K562 (cell line): ENCODE results near the gene ARHGAP10. TPM values are rescaled to one million over a fixed set of nuclear protein-coding genes. Genes with fewer than 3 reads are reported as not detected.

Source experiments
- ATAC-seq: fragments of 200-7000 bp; cut with Tn5 transposase; 3 replicates; pipeline ENCODE4 v1.9.1; 2020; ENCODE audit warnings: moderate library complexity
- BruUV-seq: library from RNA; stranded (reverse); fragments of 400-500 nt; replicated peaks from 2 replicates; lab custom pipeline; 2021; lab: Mats Ljungman, UMichigan
- CTCF ChIA-PET: fragments of 300-600 bp; formaldehyde crosslinking; extraction: SDS; loops from one replicate; lab custom pipeline; 2021; ENCODE audit warnings: low intra/inter-chr PET ratio; lab: Yijun Ruan, JAX
- POLR2A ChIA-PET: fragments of 300-600, 350-650 bp; sonication (Branson Sonifier 250); formaldehyde crosslinking; extraction: SDS; loops from one replicate; lab custom pipeline; 2021; ENCODE audit warnings: antibody characterized with exemption, inconsistent platforms; lab: Yijun Ruan, JAX
- DNase-seq, 4 experiments: peaks; one replicate each; pipeline versions ENCODE4 v3.0.0 to v3.0.0-alpha.2; 2011 to 2018; ENCODE audit warnings: low spot score in 3 of 4, mixed read lengths in 3 of 4; ENCODE audit errors: extremely low read depth in 1 of 4
- FAIRE-seq: peaks from 2 replicates; lab custom pipeline; 2011; peaks lifted over from hg19 to GRCh38; lab: Jason Lieb, UNC
- H2AFZ ChIP-seq: 2 replicates; pipeline ENCODE4 v1.6.0; 2011; ENCODE audit warnings: low read depth, low read length, control low read depth, inconsistent platforms
- H3K27ac ChIP-seq: fragments of 200-600 bp; 3 replicates; pipeline ENCODE4 v1.8.0; 2011; ENCODE audit warnings: low read depth, mild to moderate bottlenecking, control low read depth, inconsistent platforms, low read length, moderate library complexity, mixed read lengths; ENCODE audit errors: extremely low read depth
- H3K27me3 ChIP-seq, 2 experiments: fragments of 300-600 bp in 1 of 2; 2 replicates in 1 of 2; 3 replicates in 1 of 2; pipeline versions ENCODE4 v1.6.0 to v1.8.0; 2011; ENCODE audit warnings: inconsistent platforms in 2 of 2, low read length in 2 of 2, mild to moderate bottlenecking in 1 of 2, mixed read lengths in 1 of 2, moderate library complexity in 1 of 2; ENCODE audit not compliant: control insufficient read depth in 2 of 2, insufficient read depth in 2 of 2
- H3K36me3 ChIP-seq: fragments of 300-600 bp; 3 replicates; pipeline ENCODE4 v1.8.0; 2011; ENCODE audit warnings: mild to moderate bottlenecking, low read length, inconsistent platforms; ENCODE audit not compliant: control insufficient read depth, insufficient read depth
- H3K4me1 ChIP-seq, 2 experiments: fragments of 200-600 bp in 1 of 2; replicated peaks in 1 of 2; 2 replicates in 1 of 2; 3 replicates in 1 of 2; pipeline versions ENCODE4 v1.5.1 to v1.8.0; 2011; ENCODE audit warnings: inconsistent platforms in 2 of 2, low read length in 2 of 2, mild to moderate bottlenecking in 1 of 2, mixed read lengths in 1 of 2, moderate library complexity in 1 of 2; ENCODE audit not compliant: control insufficient read depth in 2 of 2, insufficient read depth in 2 of 2
- H3K4me2 ChIP-seq: 2 replicates; pipeline ENCODE4 v1.6.1; 2011; ENCODE audit warnings: low read length, control low read depth, inconsistent platforms, mixed read lengths; ENCODE audit not compliant: insufficient read depth
- H3K4me3 ChIP-seq: fragments of 200-600 bp; sonication (generic), shearing (Covaris generic); 2 replicates; pipeline ENCODE4 v1.5.1; 2016; ENCODE audit warnings: control low read depth, inconsistent platforms
- H3K79me2 ChIP-seq: fragments of 200-600 bp; 3 replicates; pipeline ENCODE4 v1.8.0; 2011; ENCODE audit warnings: low read length, inconsistent platforms; ENCODE audit not compliant: control insufficient read depth, insufficient read depth
- H3K9ac ChIP-seq, 2 experiments: 2 replicates each; pipeline versions ENCODE4 v1.6.0 to v1.6.1; 2011; ENCODE audit warnings: low read depth in 2 of 2, low read length in 2 of 2, control low read depth in 1 of 2, inconsistent platforms in 1 of 2, mild to moderate bottlenecking in 1 of 2, mixed read lengths in 1 of 2; ENCODE audit not compliant: insufficient read depth in 1 of 2
- H3K9me1 ChIP-seq: one replicate; pipeline ENCODE4 v1.6.0; 2011; ENCODE audit warnings: inconsistent platforms, mild to moderate bottlenecking, low read length, moderate library complexity; ENCODE audit not compliant: control insufficient read depth, insufficient read depth
- H3K9me3 ChIP-seq: replicated peaks from 2 replicates; pipeline ENCODE4 v1.5.1; 2011; ENCODE audit warnings: low read depth, low read length, inconsistent platforms; ENCODE audit not compliant: control insufficient read depth, insufficient read depth
- H4K20me1 ChIP-seq: replicated peaks from 2 replicates; pipeline ENCODE4 v1.6.1; 2011; ENCODE audit warnings: low read length, inconsistent platforms, mixed read lengths; ENCODE audit not compliant: control insufficient read depth, insufficient read depth
- CHD1 ChIP-seq: fragments of 200-600 bp; sonication (generic); IDR thresholded peaks from one replicate; pipeline ENCODE4 v1.6.1; 2012; ENCODE audit warnings: mild to moderate bottlenecking, moderate library complexity, low read length, inconsistent platforms
- FIP1L1 ChIP-seq: fragments of 200-400 bp; formaldehyde crosslinking; IDR thresholded peaks from 2 replicates; pipeline ENCODE4 v1.6.1; 2018; ENCODE audit warnings: mild to moderate bottlenecking, low read depth, low read length; ENCODE audit not compliant: poor library complexity, severe bottlenecking
- FOXA3 ChIP-seq, 2 experiments: fragments of 450-650 bp in 1 of 2; sonication (generic) in 1 of 2; formaldehyde crosslinking; IDR thresholded peaks in 1 of 2; conservative IDR thresholded peaks in 1 of 2; 2 replicates each; pipeline versions ENCODE4 v1.4.0 to v1.8.0; 2020 to 2022; ENCODE audit warnings: mild to moderate bottlenecking in 2 of 2, missing genetic modification reagents in 1 of 2
- FOXP1 ChIP-seq: sonication (generic); formaldehyde crosslinking; IDR thresholded peaks from 2 replicates; pipeline ENCODE4 v1.8.0; 2022; ENCODE audit warnings: mild to moderate bottlenecking, missing genetic modification reagents
- GTF2F1 ChIP-seq: IDR thresholded peaks from 2 replicates; pipeline ENCODE4 v1.6.1; 2011; ENCODE audit warnings: low read depth, low read length, improper control_type of control experiment
- RBM17 ChIP-seq: fragments of 200-400 bp; formaldehyde crosslinking; IDR thresholded peaks from 2 replicates; pipeline ENCODE4 v1.6.1; 2017; ENCODE audit warnings: low read depth, mild to moderate bottlenecking, low read length, borderline replicate concordance
- TEAD4 ChIP-seq, 2 experiments: sonication (generic) in 1 of 2; formaldehyde crosslinking in 1 of 2; IDR thresholded peaks; 2 replicates each; pipeline versions ENCODE4 v1.6.1 to v1.8.0; 2012 to 2022; ENCODE audit warnings: borderline replicate concordance in 1 of 2, inconsistent platforms in 1 of 2, low read length in 1 of 2, mild to moderate bottlenecking in 1 of 2, missing genetic modification reagents in 1 of 2
- ZFP1 ChIP-seq: fragments of 450-650 bp; formaldehyde crosslinking; IDR thresholded peaks from 2 replicates; pipeline ENCODE4 v1.4.0; 2020; ENCODE audit warnings: mild to moderate bottlenecking, mixed read lengths
- ZNF445 ChIP-seq: fragments of 250-450 bp; sonication (Bioruptor Pico); IDR thresholded peaks from 2 replicates; pipeline ENCODE4 v1.4.0; 2020; ENCODE audit warnings: low read depth, mild to moderate bottlenecking, moderate library complexity
- WGBS: fragments of 100-300 bp; shearing (Covaris generic); methylation state at CpG from one replicate; pipeline ENCODE4 v1.1.6; 2016; ENCODE audit warnings: low coverage, mixed read lengths; ENCODE audit not compliant: insufficient coverage; ENCODE audit errors: missing lambda C conversion rate; 5-methylcytosine and 5-hydroxymethylcytosine counted together
- in situ Hi-C: fragments of 300-500 bp; cut with MboI; formaldehyde crosslinking; loops from 4 replicates; pipeline ENCODE4 v1.15.0; 2018; ENCODE audit warnings: inconsistent platforms, mixed read lengths
- intact Hi-C: fragments of 100-400 bp; cut with micrococcal nuclease; formaldehyde crosslinking; loops from 2 replicates; pipeline ENCODE4 v1.14.2; 2022
- polyA plus RNA-seq, 8 experiments: library from polyadenylated mRNA; depleted of rRNA in 4 of 8; stranded (reverse) in 5 of 8; unstranded in 3 of 8; fragments of >200 nt; fragmentation: Nextera tagmentation in 2 of 8; fragmentation: Illumina TruSeq in 1 of 8; extraction: Ambion mirVana in 2 of 8; extraction: Trizol in 1 of 8; gene quantifications; 2 replicates each; pipeline versions ENCODE4 v1.2.1 to v1.2.3, GENCODE V29; 2011 to 2014; ENCODE audit warnings: inconsistent platforms in 1 of 8, missing spikeins in 1 of 8
- total RNA-seq, 7 experiments: library from RNA; depleted of rRNA in 6 of 7; stranded (reverse); fragments of >200 nt in 6 of 7; fragmentation: Illumina TruSeq in 2 of 7; extraction: Trizol in 2 of 7; gene quantifications; 2 replicates each; pipeline versions ENCODE4 v1.2.1 to v1.2.3, GENCODE V29; 2011 to 2021; ENCODE audit warnings: low replicate concordance in 1 of 7

Gene ARHGAP10
- total and polyA plus RNA-seq, 9 of the 15 experiments (the other 6 are each of a cell fraction or from before 2014, with no cell fraction given) = 0.03 to 0.22 (median 0.06) TPM; not detected in 3

DNA sequence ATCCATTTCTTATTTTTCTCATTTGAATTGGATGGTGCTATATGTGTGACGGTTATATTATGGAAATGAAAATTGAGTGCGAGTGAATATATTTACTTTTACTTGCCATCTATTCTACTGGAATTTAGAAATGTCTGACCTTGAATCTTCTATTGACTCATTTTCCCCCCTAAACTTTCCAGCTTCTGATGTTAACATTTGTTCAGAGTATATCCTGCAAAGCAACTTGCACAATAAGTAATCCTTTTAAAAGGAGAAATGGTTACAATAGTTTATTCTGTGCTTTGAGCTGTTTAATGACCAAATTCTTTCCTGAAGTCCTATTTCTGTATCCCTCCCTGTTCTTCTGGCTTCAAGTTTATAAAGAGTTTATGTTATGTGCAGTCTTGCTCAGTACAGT is 116.7 kb downstream of the ARHGAP10 start:
- no TSS peak for BruUV-seq
- POLR2A ChIA-PET = no interaction called here
- 0% methylated on average over 2 of the region's 2 CpGs for WGBS
- Histone ChIP-seq H2AFZ (no peak overlapping the region), H3K4me1 (no peaks in the 10 kb centered on the region), H3K4me3 (no peak overlapping the region), H3K36me3 (no peaks in the 10 kb centered on the region), H3K79me2 (no peaks in the 10 kb centered on the region), H3K9me3 (no peaks in the 10 kb centered on the region; the same call in 1 of the 2 replicates), H3K9me1 (no peaks in the 10 kb centered on the region), H3K27ac (no peak overlapping the region), H3K9ac (no peak overlapping the region), H3K27me3 (no peaks in the 10 kb centered on the region), H4K20me1 (no peaks in the 10 kb centered on the region), H3K4me2 (no peak overlapping the region)
- no peak for ATAC-seq
- no peak for TF ChIP-seq RBM17
- no peak for TF ChIP-seq FOXP1 (CRISPR knock-in tag)
- TF ChIP-seq CHD1 = no peak
- no peak for TF ChIP-seq TEAD4 (IDR thresholded peaks at IDR 0.05; ENCODE audit: low read length)
- no peak for TF ChIP-seq TEAD4 (CRISPR knock-in tag; IDR thresholded peaks at IDR 0.05; ENCODE audit: borderline replicate concordance)
- no peak for TF ChIP-seq ZNF445
- CTCF ChIA-PET = no interaction called here
- in situ Hi-C loops (no loop called here), intact Hi-C loops (no loop called here)
- DNase-seq = no peak
- no peak for FAIRE-seq

DNA sequence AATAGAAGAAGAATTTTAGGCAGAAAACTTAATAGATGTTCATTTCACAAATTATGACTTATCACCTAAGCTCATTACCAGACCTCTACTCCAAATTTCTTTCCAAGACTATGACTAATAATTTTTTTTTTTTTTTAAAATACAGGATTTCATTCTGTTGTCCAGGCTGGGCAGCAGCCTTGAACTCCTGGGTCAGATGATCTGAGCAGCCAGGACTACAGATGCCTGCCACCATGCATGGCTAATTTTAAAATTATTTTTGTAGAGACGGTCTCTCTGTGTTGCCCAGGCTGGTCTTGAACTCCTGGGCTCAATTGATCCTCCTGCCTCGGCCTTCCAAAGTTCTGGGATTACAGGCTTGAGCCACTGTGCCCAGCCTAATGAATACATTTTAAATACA is 119.2 kb downstream of the ARHGAP10 start:
- no peak overlapping the region for H3K27ac ChIP-seq
- no peak for FAIRE-seq

More for the DNA sequence above, 119.2 kb downstream of the ARHGAP10 start:
- Histone ChIP-seq H3K4me2 (no peak overlapping the region), H3K9me1 (no peaks in the 10 kb centered on the region), H3K36me3 (no peaks in the 10 kb centered on the region), H3K4me1 (no peaks in the 10 kb centered on the region), H4K20me1 (no peaks in the 10 kb centered on the region), H3K9me3 (no peaks in the 10 kb centered on the region; the same call in 1 of the 2 replicates), H3K4me3 (no peak overlapping the region), H3K79me2 (no peaks in the 10 kb centered on the region), H3K9ac (no peak overlapping the region), H2AFZ (no peak overlapping the region), H3K27me3 (no peaks in the 10 kb centered on the region)
- no peak for TF ChIP-seq FOXA3 (CRISPR knock-in tag; conservative IDR thresholded peaks at IDR 0.05 in 1 of 2, IDR thresholded peaks at IDR 0.05 in 1 of 2)
- TF ChIP-seq ZFP1 (CRISPR knock-in tag) = no peak
- no peak for TF ChIP-seq GTF2F1
- no peak for TF ChIP-seq FIP1L1
- intact Hi-C loops = no loop called here
- 0% methylated on average over 2 of the region's 2 CpGs for whole genome bisulfite sequencing
- CTCF ChIA-PET = no interaction called here
- BruUV-seq = no TSS peak
- in situ Hi-C loops = loop anchor here (25.0 kb wide), 2 partner anchors 714 to 839 kb away; no protein-coding TSS in a partner anchor
- ATAC-seq (no peak), DNase-seq (no peak)
- POLR2A ChIA-PET = interaction anchor here (0.6 kb wide), 1 partner anchor 172 kb away, joined by 3 read pairs; no protein-coding TSS in a partner anchor
